HEK293 (cell line): ENCODE measurements around the gene KIRREL1.
A peak's percentile ranks its signal among the peaks of the same experiment; 100 is the strongest.

ENCODE experiments used
- CTCF ChIA-PET: fragments of 350-600 bp; formaldehyde crosslinking; extraction: SDS; loops from one replicate; lab custom pipeline; 2021; ENCODE audit warnings: antibody characterized with exemption; lab: Yijun Ruan, JAX
- POLR2A ChIA-PET: fragments of 300-600 bp; formaldehyde crosslinking; extraction: SDS; loops from one replicate; lab custom pipeline; 2020; ENCODE audit warnings: antibody characterized with exemption, inconsistent platforms; lab: Yijun Ruan, JAX
- H3K27ac ChIP-seq: fragments of 200-500 bp; sonication (Bioruptor generic); 2 replicates; pipeline ENCODE4 v1.5.1; 2014; ENCODE audit warnings: low read depth, low read length, control low read depth, inconsistent platforms; ENCODE audit errors: extremely low read depth
- H3K36me3 ChIP-seq, 2 experiments: fragments of 200-500 bp in 1 of 2; sonication (Bioruptor generic) in 1 of 2; 1 replicate in 1 of 2; 2 replicates in 1 of 2; pipeline ENCODE4 v1.5.1; 2014 to 2017; ENCODE audit warnings: inconsistent platforms in 2 of 2, low read length in 2 of 2; ENCODE audit not compliant: control insufficient read depth in 2 of 2, insufficient read depth in 1 of 2
- H3K4me1 ChIP-seq: fragments of 200-500 bp; sonication (Bioruptor generic); 2 replicates; pipeline ENCODE4 v1.5.1; 2014; ENCODE audit warnings: mild to moderate bottlenecking, low read length, inconsistent platforms; ENCODE audit not compliant: control insufficient read depth, insufficient read depth
- H3K4me3 ChIP-seq: 2 replicates; pipeline ENCODE4 v1.5.1; 2011; ENCODE audit warnings: low read depth, mild to moderate bottlenecking, control low read depth, low read length, moderate library complexity
- H3K9me3 ChIP-seq: fragments of 200-500 bp; sonication (Bioruptor generic); 2 replicates; pipeline ENCODE4 v1.5.1; 2014; ENCODE audit warnings: low read depth, low read length, inconsistent platforms; ENCODE audit not compliant: control insufficient read depth, insufficient read depth
- ATF2 ChIP-seq: fragments of 450-650 bp; formaldehyde crosslinking; IDR thresholded peaks from 2 replicates; pipeline ENCODE4 v1.5.1; 2016; ENCODE audit warnings: missing biosample characterization, missing genetic modification characterization, low read depth
- EGR2 ChIP-seq: fragments of 450-650 bp; formaldehyde crosslinking; IDR thresholded peaks from 2 replicates; pipeline ENCODE4 v1.5.1; 2016; ENCODE audit warnings: low read depth, missing biosample characterization, missing genetic modification characterization
- GLIS2 ChIP-seq: fragments of 450-650 bp; formaldehyde crosslinking; IDR thresholded peaks from 2 replicates; pipeline ENCODE4 v1.5.1; 2016; ENCODE audit warnings: missing biosample characterization, missing genetic modification characterization
- HOXA7 ChIP-seq: sonication (generic); formaldehyde crosslinking; IDR thresholded peaks from 2 replicates; pipeline ENCODE4 v1.8.1; 2022; ENCODE audit warnings: missing genetic modification reagents, borderline replicate concordance
- HOXD13 ChIP-seq: sonication (generic); formaldehyde crosslinking; IDR thresholded peaks from 2 replicates; pipeline ENCODE4 v1.8.0; 2022; ENCODE audit warnings: missing genetic modification reagents, borderline replicate concordance
- INSM2 ChIP-seq: fragments of 450-650 bp; formaldehyde crosslinking; IDR thresholded peaks from 2 replicates; pipeline ENCODE4 v1.5.1; 2016; ENCODE audit warnings: missing biosample characterization, missing genetic modification characterization
- KLF1 ChIP-seq: fragments of 450-650 bp; formaldehyde crosslinking; IDR thresholded peaks from 2 replicates; pipeline ENCODE4 v1.5.1; 2016; ENCODE audit warnings: missing biosample characterization, missing genetic modification characterization
- KLF10 ChIP-seq: fragments of 450-650 bp; IDR thresholded peaks from 2 replicates; pipeline ENCODE4 v1.5.1; 2018; ENCODE audit warnings: missing biosample characterization, mild to moderate bottlenecking, missing genetic modification characterization
- MYNN ChIP-seq: fragments of 450-650 bp; formaldehyde crosslinking; IDR thresholded peaks from 2 replicates; pipeline ENCODE4 v1.5.1; 2016; ENCODE audit warnings: missing biosample characterization, missing genetic modification characterization, borderline replicate concordance
- SCRT1 ChIP-seq: fragments of 450-650 bp; formaldehyde crosslinking; IDR thresholded peaks from 2 replicates; pipeline ENCODE4 v1.5.1; 2016; ENCODE audit warnings: missing biosample characterization, missing genetic modification characterization, borderline replicate concordance
- SP2 ChIP-seq: fragments of 450-650 bp; formaldehyde crosslinking; IDR thresholded peaks from 2 replicates; pipeline ENCODE4 v1.5.1; 2016; ENCODE audit warnings: missing biosample characterization, missing genetic modification characterization
- WT1 ChIP-seq: fragments of 450-650 bp; formaldehyde crosslinking; IDR thresholded peaks from 2 replicates; pipeline ENCODE4 v1.5.1; 2016; ENCODE audit warnings: missing biosample characterization, missing genetic modification characterization
- ZBTB10 ChIP-seq: fragments of 450-650 bp; formaldehyde crosslinking; IDR thresholded peaks from 2 replicates; pipeline ENCODE4 v1.5.1; 2016; ENCODE audit warnings: missing biosample characterization, missing genetic modification characterization
- ZBTB48 ChIP-seq: fragments of 450-650 bp; formaldehyde crosslinking; IDR thresholded peaks from 2 replicates; pipeline ENCODE4 v1.5.1; 2016; ENCODE audit warnings: missing biosample characterization, missing genetic modification characterization
- ZBTB8A ChIP-seq: fragments of 450-650 bp; formaldehyde crosslinking; IDR thresholded peaks from 2 replicates; pipeline ENCODE4 v1.5.1; 2016; ENCODE audit warnings: missing biosample characterization, missing genetic modification characterization
- ZEB2 ChIP-seq: fragments of 450-650 bp; formaldehyde crosslinking; IDR thresholded peaks from 2 replicates; pipeline ENCODE4 v1.5.1; 2016; ENCODE audit warnings: missing biosample characterization, missing genetic modification characterization
- ZFP37 ChIP-seq: fragments of 450-650 bp; formaldehyde crosslinking; IDR thresholded peaks from 2 replicates; pipeline ENCODE4 v1.5.1; 2016; ENCODE audit warnings: missing biosample characterization, missing genetic modification characterization
- ZNF10 ChIP-seq: fragments of 450-650 bp; formaldehyde crosslinking; IDR thresholded peaks from 2 replicates; pipeline ENCODE4 v1.5.1; 2017; ENCODE audit warnings: missing biosample characterization, missing genetic modification characterization
- ZNF140 ChIP-seq: fragments of 450-650 bp; formaldehyde crosslinking; IDR thresholded peaks from 2 replicates; pipeline ENCODE4 v1.5.1; 2016; ENCODE audit warnings: missing biosample characterization, missing genetic modification characterization
- ZNF146 ChIP-seq: fragments of 450-650 bp; formaldehyde crosslinking; IDR thresholded peaks from 2 replicates; pipeline ENCODE4 v1.5.1; 2016; ENCODE audit warnings: missing biosample characterization, missing genetic modification characterization
- ZNF175 ChIP-seq: fragments of 450-650 bp; formaldehyde crosslinking; IDR thresholded peaks from 2 replicates; pipeline ENCODE4 v1.5.1; 2016; ENCODE audit warnings: missing biosample characterization, missing genetic modification characterization
- ZNF398 ChIP-seq: fragments of 450-650 bp; formaldehyde crosslinking; IDR thresholded peaks from 2 replicates; pipeline ENCODE4 v1.5.1; 2017; ENCODE audit warnings: missing biosample characterization, missing genetic modification characterization
- ZNF449 ChIP-seq: fragments of 450-650 bp; formaldehyde crosslinking; IDR thresholded peaks from 2 replicates; pipeline ENCODE4 v1.5.1; 2017; ENCODE audit warnings: missing biosample characterization, mild to moderate bottlenecking, missing genetic modification characterization, moderate library complexity
- ZNF510 ChIP-seq: fragments of 450-650 bp; formaldehyde crosslinking; IDR thresholded peaks from 2 replicates; pipeline ENCODE4 v1.5.1; 2018; ENCODE audit warnings: mild to moderate bottlenecking, missing genetic modification characterization, missing biosample characterization; ENCODE audit not compliant: insufficient replicate concordance
- ZNF600 ChIP-seq: fragments of 450-650 bp; formaldehyde crosslinking; IDR thresholded peaks from 2 replicates; pipeline ENCODE4 v1.5.1; 2016; ENCODE audit warnings: missing biosample characterization, missing genetic modification characterization
- ZNF639 ChIP-seq: fragments of 450-650 bp; formaldehyde crosslinking; IDR thresholded peaks from 2 replicates; pipeline ENCODE4 v1.5.1; 2016; ENCODE audit warnings: missing biosample characterization, missing genetic modification characterization
- ZNF777 ChIP-seq: fragments of 450-650 bp; formaldehyde crosslinking; IDR thresholded peaks from 2 replicates; pipeline ENCODE4 v1.5.1; 2017; ENCODE audit warnings: missing biosample characterization, missing genetic modification characterization, borderline replicate concordance

KIRREL1 gene

GRCh38 chr1:157993147-157993917 is at the start of gene KIRREL1:
Gene KIRREL1, plus strand, starts transcription at chr1:157993645. Its CDS starts 32 bp downstream, at chr1:157993677.
- H3K4me3 ChIP-seq: peak within 1 kb of the TSS; percentile 76
- no peaks in the 10 kb centered on the region for H3K36me3 ChIP-seq
- ChIA-PET POLR2A (interaction anchor here (0.5 to 2.6 kb wide), 10 partner anchors 9 to 184 kb away, joined by 3 to 12 read pairs (median 5); no protein-coding TSS in a partner anchor), CTCF (interaction anchor here (0.6 to 18.5 kb wide), 28 partner anchors 11 to 500 kb away, joined by 3 to 463 read pairs (median 10); no protein-coding TSS in a partner anchor)
- H3K27ac ChIP-seq: peak within 1 kb of the TSS; percentile 65; the same call in 1 of the 2 replicates
- peaks cover 3% of the 10 kb centered on the region; the same call in 1 of the 2 replicates for H3K4me1 ChIP-seq
- no peaks in the 10 kb centered on the region for H3K9me3 ChIP-seq
- no peak for TF ChIP-seq INSM2 (tag by site-specific recombination)
- peak; percentile 48; the same call in 1 of the 2 replicates for TF ChIP-seq ZNF146
- peak; percentile 72 for TF ChIP-seq ZBTB10 (tag by site-specific recombination)
- peak; percentile 69 for TF ChIP-seq EGR2
- TF ChIP-seq ZNF10: no peak; the same call in 1 of the 2 replicates
- TF ChIP-seq HOXA7 (CRISPR knock-in tag): no peak
- no peak for TF ChIP-seq ZNF175 (tag by site-specific recombination)
- TF ChIP-seq GLIS2 (tag by site-specific recombination): peak; percentile 87
- 0 out of 2 replicates have a peak, but pooled peaks have one; percentile 9 for TF ChIP-seq ATF2 (tag by site-specific recombination)
- TF ChIP-seq ZNF449: no peak
- TF ChIP-seq ZNF398 (tag by site-specific recombination): peak; percentile 99
- no peak for TF ChIP-seq SCRT1 (tag by site-specific recombination)
- 0 out of 2 replicates have a peak, but pooled peaks have one; percentile 26 for TF ChIP-seq ZFP37 (tag by site-specific recombination)
- no peak for TF ChIP-seq ZNF140 (tag by site-specific recombination)
- TF ChIP-seq ZNF639 (tag by site-specific recombination): peak; percentile 35; the same call in 1 of the 2 replicates
- no peak for TF ChIP-seq ZEB2 (tag by site-specific recombination)
- peak; percentile 59; the same call in 1 of the 2 replicates for TF ChIP-seq ZBTB48 (tag by site-specific recombination)
- TF ChIP-seq KLF1: peak; percentile 61
- peak; percentile 92 for TF ChIP-seq WT1 (tag by site-specific recombination)
- no peak for TF ChIP-seq KLF10 (tag by site-specific recombination)
- TF ChIP-seq ZNF777 (tag by site-specific recombination): peak; percentile 99
- no peak for TF ChIP-seq ZNF510 (tag by site-specific recombination)
- peak; percentile 80 for TF ChIP-seq ZBTB8A (tag by site-specific recombination)
- peak; percentile 47 for TF ChIP-seq ZNF600 (tag by site-specific recombination)
- no peak for TF ChIP-seq MYNN
- no peak for TF ChIP-seq HOXD13
- peak; percentile 69 for TF ChIP-seq SP2 (tag by site-specific recombination)
